Left renal pelvis (tissue), 4 donors: ENCODE results near the gene INO80E. TPM values are rescaled to one million over a fixed set of nuclear protein-coding genes. Genes with fewer than 3 reads are reported as not detected.
A peak's percentile ranks its signal among the peaks of the same experiment; 100 is the strongest.
"Not testable (repeated sequence)": the region's sequence is repeated elsewhere in the genome, so short reads cannot be mapped to it uniquely, and the experiment has no call there.

ENCODE experiments used
- DNase-seq, 4 donors: peaks; one replicate each; pipeline ENCODE4 v3.0.0-alpha.2; 2013; ENCODE audit warnings: low read depth in 4 of 4, low spot score in 3 of 4
- polyA plus RNA-seq, 4 donors: library from polyadenylated mRNA; unstranded; fragments of 120-200 nt; gene quantifications; one replicate each; pipeline ENCODE4 v1.2.1, GENCODE V29; 2013; ENCODE audit not compliant: insufficient read length in 4 of 4

Gene INO80E
- 10 to 100 TPM; 37.1 to 65.6 (median 41.8) TPM for polyA plus RNA-seq

GRCh38 chr16:29995911-29996765 is at the start of gene INO80E:
Gene INO80E, plus strand, starts transcription at chr16:29996241. Its CDS starts 70 bp downstream, at chr16:29996311.
- peak; percentile 89 to 94 (median 90) for DNase-seq

GRCh38 chr16:29947897-29948296 is 48.1 kb upstream of the INO80E start:
- no peak for DNase-seq

- no peak for DNase-seq
Observed at GRCh38 chr16:29950806-29951461, 45.1 kb upstream of the INO80E start.

- no peak for DNase-seq
Observed at GRCh38 chr16:29951625-29952365, 44.2 kb upstream of the INO80E start.

GRCh38 chr16:29958756-29959155 is 37.3 kb upstream of the INO80E start:
- DNase-seq: no peak

GRCh38 chr16:29959293-29959692 is 36.7 kb upstream of the INO80E start:
- no peak for DNase-seq

- DNase-seq: not testable (repeated sequence)
Observed at GRCh38 chr16:29959821-29960220, 36.2 kb upstream of the INO80E start.

GRCh38 chr16:29961127-29961478 is 34.9 kb upstream of the INO80E start:
- DNase-seq: no peak

- peak; percentile 80 to 89 (median 81) for DNase-seq
Observed at GRCh38 chr16:29961479-29962343, 34.3 kb upstream of the INO80E start, which contains the start of gene TMEM219. Gene TMEM219, plus strand, starts transcription at chr16:29962079. Its CDS starts 1,065 bp downstream, at chr16:29963144.

GRCh38 chr16:29962344-29962994 is 33.6 kb upstream of the INO80E start:
- no peak for DNase-seq

GRCh38 chr16:29963021-29963743 is 32.9 kb upstream of the INO80E start:
- DNase-seq: no peak

GRCh38 chr16:29968205-29968604 is 27.8 kb upstream of the INO80E start:
- DNase-seq: no peak

GRCh38 chr16:29971304-29971703 is 24.7 kb upstream of the INO80E start:
- no peak for DNase-seq

GRCh38 chr16:29972500-29972899 is 23.5 kb upstream of the INO80E start:
- no peak for DNase-seq

GRCh38 chr16:29972992-29973383 is 23.1 kb upstream of the INO80E start:
- DNase-seq: no peak

- peak; percentile 97 to 98 (median 97) for DNase-seq
Observed at GRCh38 chr16:29973384-29974246, 22.4 kb upstream of the INO80E start, which contains the start of gene TAOK2. Gene TAOK2, plus strand, starts transcription at chr16:29973868. Its CDS starts 3,905 bp downstream, at chr16:29977773.

GRCh38 chr16:29974291-29975133 is 21.5 kb upstream of the INO80E start:
- DNase-seq: no peak
